Colonic mucosa (tissue), 4 donors: ENCODE data around the gene COL7A1. TPM values are rescaled to one million over a fixed set of nuclear protein-coding genes. Genes with fewer than 3 reads are reported as not detected.

Experiments used
- DNase-seq: peaks from one replicate; pipeline ENCODE4 v3.0.0-alpha.2; 2020
- H3K27ac ChIP-seq: fragments of 200-600 bp; one replicate; pipeline ENCODE4 v1.8.0; 2021
- H3K27me3 ChIP-seq: fragments of 200-600 bp; one replicate; pipeline ENCODE4 v1.8.0; 2021
- H3K36me3 ChIP-seq: fragments of 200-600 bp; one replicate; pipeline ENCODE4 v1.8.0; 2021
- H3K4me1 ChIP-seq: fragments of 200-600 bp; one replicate; pipeline ENCODE4 v1.8.0; 2021; ENCODE audit warnings: mild to moderate bottlenecking
- H3K4me3 ChIP-seq: fragments of 200-600 bp; one replicate; pipeline ENCODE4 v1.8.0; 2021
- H3K9ac ChIP-seq, 2 donors: one replicate each; pipeline ENCODE4 v1.7.0; 2013; ENCODE audit warnings: control low read depth in 2 of 2, low read depth in 2 of 2, low read length in 2 of 2
- H3K9me3 ChIP-seq: fragments of 200-600 bp; one replicate; pipeline ENCODE4 v1.8.0; 2021
- intact Hi-C: fragments of 100-400 bp; cut with DNase I; formaldehyde crosslinking; loops from one replicate; pipeline ENCODE4 v1.14.1; 2022
- total RNA-seq, 2 donors: library from RNA; stranded (reverse); fragmentation: NEBNext Ultra II Directional in 1 of 2; extraction: Animal tissue kit (Norgen Biotek cat#: 25700) in 1 of 2; gene quantifications; one replicate each; pipeline ENCODE4 v1.2.1, GENCODE V29; 2021
- TF ChIP-seq, protein P1 (sequence below): fragments of 200-600 bp; IDR thresholded peaks from one replicate; pipeline ENCODE4 v1.8.0; 2022; ENCODE audit warnings: antibody characterized with exemption, mild to moderate bottlenecking
- donor health status: healthy.
- donor health status: DM: no; HTN: no; CAD: no.
- donor health status: DM: no; HTN: no; CAD: no.

The COL7A1 gene
- total RNA-seq, 2 donors from 2014 or later = 3.8 to 5.1 TPM

- Histone ChIP-seq H3K9me3 (no peaks in the 10 kb centered on the region), H3K4me3 (no peak overlapping the region), H3K9ac (no peak overlapping the region), H3K27me3 (no peaks in the 10 kb centered on the region), H3K36me3 (no peaks in the 10 kb centered on the region), H3K4me1 (no peaks in the 10 kb centered on the region), H3K27ac (no peak overlapping the region)
- intact Hi-C loops = no loop called here
- TF ChIP-seq, protein P1, sequence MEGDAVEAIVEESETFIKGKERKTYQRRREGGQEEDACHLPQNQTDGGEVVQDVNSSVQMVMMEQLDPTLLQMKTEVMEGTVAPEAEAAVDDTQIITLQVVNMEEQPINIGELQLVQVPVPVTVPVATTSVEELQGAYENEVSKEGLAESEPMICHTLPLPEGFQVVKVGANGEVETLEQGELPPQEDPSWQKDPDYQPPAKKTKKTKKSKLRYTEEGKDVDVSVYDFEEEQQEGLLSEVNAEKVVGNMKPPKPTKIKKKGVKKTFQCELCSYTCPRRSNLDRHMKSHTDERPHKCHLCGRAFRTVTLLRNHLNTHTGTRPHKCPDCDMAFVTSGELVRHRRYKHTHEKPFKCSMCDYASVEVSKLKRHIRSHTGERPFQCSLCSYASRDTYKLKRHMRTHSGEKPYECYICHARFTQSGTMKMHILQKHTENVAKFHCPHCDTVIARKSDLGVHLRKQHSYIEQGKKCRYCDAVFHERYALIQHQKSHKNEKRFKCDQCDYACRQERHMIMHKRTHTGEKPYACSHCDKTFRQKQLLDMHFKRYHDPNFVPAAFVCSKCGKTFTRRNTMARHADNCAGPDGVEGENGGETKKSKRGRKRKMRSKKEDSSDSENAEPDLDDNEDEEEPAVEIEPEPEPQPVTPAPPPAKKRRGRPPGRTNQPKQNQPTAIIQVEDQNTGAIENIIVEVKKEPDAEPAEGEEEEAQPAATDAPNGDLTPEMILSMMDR = no peak
- no peak for DNase-seq
These were observed 19.8 kb downstream of the COL7A1 start for GRCh38 chr3:48575366-48575765.

GRCh38 chr3:48573973-48574585, 21.1 kb downstream of the COL7A1 start:
- no peaks in the 10 kb centered on the region for H3K27me3 ChIP-seq
- H3K9me3 ChIP-seq = no peaks in the 10 kb centered on the region
- TF ChIP-seq, protein P1 = no peak
- H3K27ac ChIP-seq = no peak overlapping the region
- H3K36me3 ChIP-seq = no peaks in the 10 kb centered on the region
- no peak for DNase-seq
- no peak overlapping the region for H3K9ac ChIP-seq
- no peak overlapping the region for H3K4me3 ChIP-seq
- no peaks in the 10 kb centered on the region for H3K4me1 ChIP-seq
- intact Hi-C loops = no loop called here

DNA sequence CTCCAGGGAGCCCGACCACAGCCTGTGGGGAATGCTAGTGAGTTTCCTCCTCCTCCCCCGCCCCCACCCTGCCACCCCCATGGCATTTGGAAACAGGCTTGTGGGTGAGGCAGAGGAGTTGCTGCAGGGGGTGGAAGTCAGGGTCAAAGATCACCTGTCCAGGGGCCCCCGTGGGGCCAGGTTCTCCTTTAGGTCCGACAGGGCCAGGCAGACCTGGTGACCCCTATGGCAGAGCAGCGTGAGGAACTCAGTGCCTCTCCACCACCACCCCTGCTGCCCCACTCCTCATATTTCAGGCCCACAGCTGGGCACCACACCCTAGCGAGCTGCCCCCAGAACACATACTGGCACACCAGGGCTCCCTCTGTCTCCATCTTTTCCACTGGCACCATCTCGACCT, 22.6 kb downstream of the COL7A1 start:
- Histone ChIP-seq H3K4me1 (no peaks in the 10 kb centered on the region), H3K4me3 (no peak overlapping the region), H3K9me3 (no peaks in the 10 kb centered on the region), H3K27me3 (no peaks in the 10 kb centered on the region), H3K9ac (no peak overlapping the region), H3K36me3 (no peaks in the 10 kb centered on the region), H3K27ac (no peak overlapping the region)
- DNase-seq = no peak
- TF ChIP-seq, protein P1 = no peak
- intact Hi-C loops = no loop called here

GRCh38 chr3:48571938-48572337, 23.2 kb downstream of the COL7A1 start:
- TF ChIP-seq, protein P1 = no peak
- Histone ChIP-seq H3K36me3 (no peaks in the 10 kb centered on the region), H3K4me3 (no peak overlapping the region), H3K27ac (no peak overlapping the region), H3K9me3 (no peaks in the 10 kb centered on the region), H3K9ac (no peak overlapping the region), H3K4me1 (no peaks in the 10 kb centered on the region), H3K27me3 (no peaks in the 10 kb centered on the region)
- no peak for DNase-seq
- intact Hi-C loops = no loop called here

DNA sequence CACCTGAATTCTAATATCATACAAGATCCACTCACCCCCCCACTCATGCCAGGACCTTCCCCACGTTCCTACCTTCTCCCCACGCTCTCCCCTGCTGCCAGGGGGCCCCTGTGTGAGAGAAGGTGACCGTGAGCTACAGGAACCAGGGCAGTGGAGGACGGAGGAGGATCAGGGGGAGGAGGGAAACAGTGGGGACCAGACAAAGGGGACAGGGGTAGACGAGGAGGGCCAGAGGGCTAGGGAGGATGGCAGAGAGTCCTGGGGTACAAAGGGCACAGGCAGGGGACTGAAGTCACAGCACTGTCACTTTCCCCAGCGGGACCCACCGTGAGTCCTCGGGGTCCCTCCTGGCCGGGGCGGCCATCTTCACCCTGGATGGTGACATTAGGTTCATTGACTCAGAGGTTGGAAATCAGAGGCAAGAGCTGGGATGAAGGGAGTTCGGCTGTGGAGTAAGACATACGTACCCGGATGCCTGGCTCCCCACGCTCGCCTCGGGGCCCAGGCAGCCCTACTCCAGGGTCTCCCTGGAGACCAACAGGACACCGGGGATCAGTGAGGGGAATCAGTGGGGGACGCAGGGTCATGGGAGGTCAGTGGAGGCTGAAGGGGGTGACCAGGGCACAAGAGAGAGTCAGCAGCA, 25.2 kb downstream of the COL7A1 start:
- Histone ChIP-seq H3K4me1 (no peaks in the 10 kb centered on the region), H3K27me3 (no peaks in the 10 kb centered on the region), H3K9me3 (no peaks in the 10 kb centered on the region), H3K9ac (no peak overlapping the region), H3K27ac (no peak overlapping the region), H3K4me3 (no peak overlapping the region), H3K36me3 (no peaks in the 10 kb centered on the region)
- intact Hi-C loops = no loop called here
- DNase-seq = no peak
- TF ChIP-seq, protein P1 = no peak
